ENCODE data around the gene HIBCH. TPM values are rescaled to one million over a fixed set of nuclear protein-coding genes. Genes with fewer than 3 reads are reported as not detected.
A peak's percentile ranks its signal among the peaks of the same experiment; 100 is the strongest.

Gene HIBCH
- total RNA-seq, 2 experiments from 2014 or later, result 13.5 to 13.7 TPM

DNA sequence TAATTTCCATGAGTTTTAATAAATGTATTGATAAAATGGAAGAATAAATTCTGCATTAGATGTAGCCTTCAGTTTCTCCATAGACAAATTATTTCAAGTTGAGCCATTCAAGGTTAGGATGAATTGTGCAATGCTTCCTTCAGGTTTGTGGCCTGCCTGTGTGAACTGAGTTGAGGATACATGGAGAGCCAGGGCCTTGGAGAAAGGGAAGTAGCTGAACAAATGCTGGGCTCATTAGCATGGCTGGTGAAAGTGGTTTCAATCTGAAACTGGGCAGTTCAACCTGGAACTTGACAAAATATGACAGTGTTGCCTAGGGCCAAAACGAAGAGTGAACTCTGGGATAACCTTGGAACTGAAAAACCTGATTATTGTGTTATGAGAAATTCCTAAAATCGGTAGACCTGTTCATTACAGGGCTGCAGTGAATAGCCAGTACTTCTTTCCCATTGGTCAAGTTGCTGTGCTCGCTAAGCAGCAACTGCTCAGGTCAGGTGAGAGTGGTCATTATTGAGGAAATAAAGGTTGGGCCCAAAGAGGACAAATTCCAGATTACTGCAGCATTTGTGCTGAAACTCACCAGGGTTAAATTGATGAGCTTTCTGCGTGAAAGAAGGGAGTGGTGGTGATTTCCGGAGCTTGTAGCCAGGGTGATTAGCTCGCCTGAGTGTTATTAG lies 36.5 kb upstream of the HIBCH start:
- ATAC-seq (no peak), DNase-seq (no peak)
- POLR2A ChIA-PET, result no interaction called here
- Mint-ChIP-seq H3K36me3 (ENCODE audit: low read depth) (no peaks in the 10 kb centered on the region), H3K4me3 (no peak overlapping the region), H3K9me3 (ENCODE audit: insufficient read depth) (no peaks in the 10 kb centered on the region), H3K4me1 (ENCODE audit: low read depth) (peaks cover 13% of the 10 kb centered on the region), H3K27me3 (ENCODE audit: low read depth) (no peaks in the 10 kb centered on the region), H3K27ac (no peak overlapping the region)
- CTCF ChIA-PET, result interaction anchor here (0.9 to 1.4 kb wide), 2 partner anchors 14 to 20 kb away, joined by 3 to 4 read pairs; no protein-coding TSS in a partner anchor

DNA sequence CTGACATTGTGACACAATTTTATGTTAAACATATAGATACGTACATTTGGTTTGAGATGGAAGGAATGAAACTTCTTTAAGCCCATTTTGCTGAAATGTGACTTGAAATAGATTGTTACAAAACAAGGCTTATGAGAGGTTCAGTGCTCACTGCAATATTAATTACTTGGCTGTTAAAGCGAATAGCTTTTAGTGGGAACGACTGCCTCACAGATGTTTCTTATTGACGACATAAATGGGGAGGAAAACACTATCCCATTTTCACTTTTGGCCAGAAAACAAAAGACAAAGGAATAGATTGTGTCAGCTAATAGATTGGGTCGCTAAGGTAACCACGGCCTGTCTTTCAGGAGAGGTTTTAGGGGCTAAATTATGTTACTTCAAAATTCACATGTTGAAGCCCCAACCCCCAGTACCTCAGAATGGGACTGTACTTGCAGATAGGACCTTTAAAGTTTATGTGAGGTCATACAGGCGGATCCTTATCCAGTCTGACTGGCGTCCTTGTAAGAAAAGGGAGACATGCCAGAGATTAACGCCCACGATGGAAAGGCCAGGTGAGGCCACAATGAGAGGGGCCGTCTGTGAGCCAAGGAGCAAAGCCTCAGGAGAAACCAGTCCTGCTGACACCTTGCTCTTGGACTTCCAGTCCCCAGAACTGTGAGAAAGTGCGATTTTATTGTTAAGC lies 34.5 kb upstream of the HIBCH start:
- H3K27ac Mint-ChIP-seq, result no peak overlapping the region
- H3K4me1 Mint-ChIP-seq (ENCODE audit: low read depth), result no peaks in the 10 kb centered on the region

DNA sequence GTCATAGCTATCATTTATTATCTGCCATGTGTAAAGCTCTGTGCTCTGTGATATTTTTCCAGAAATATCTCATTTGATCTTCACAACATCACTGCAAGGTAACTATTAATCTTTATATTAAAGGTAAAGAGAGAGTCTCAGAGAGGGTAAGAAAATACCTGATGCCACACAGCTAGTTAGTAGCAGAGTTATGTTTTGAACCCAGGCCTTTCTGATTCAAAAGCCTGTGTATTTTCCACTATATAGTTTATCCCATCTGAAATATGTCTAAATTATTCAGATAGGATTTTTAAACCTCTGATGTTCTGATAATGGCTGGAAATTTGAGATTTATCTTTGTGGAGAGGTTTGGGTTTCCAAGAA lies 33.9 kb upstream of the HIBCH start:
- DNase-seq (no peak), ATAC-seq (no peak)
- no peaks in the 10 kb centered on the region for H3K27me3 Mint-ChIP-seq (ENCODE audit: low read depth)
- POLR2A ChIA-PET, result interaction anchor here (0.7 kb wide), 1 partner anchor 124 kb away, joined by 3 read pairs; no protein-coding TSS in a partner anchor
- H3K9me3 Mint-ChIP-seq (ENCODE audit: insufficient read depth), result no peaks in the 10 kb centered on the region
- H3K4me1 Mint-ChIP-seq (ENCODE audit: low read depth), result no peaks in the 10 kb centered on the region
- H3K36me3 Mint-ChIP-seq (ENCODE audit: low read depth), result peaks cover under 1% of the 10 kb centered on the region
- CTCF ChIA-PET, result interaction anchor here (0.8 kb wide), 1 partner anchor 17 kb away, joined by 3 read pairs; no protein-coding TSS in a partner anchor
- H3K4me3 Mint-ChIP-seq, result no peak overlapping the region
- no peak overlapping the region for H3K27ac Mint-ChIP-seq

More for the DNA sequence above, 34.5 kb upstream of the HIBCH start:
- H3K9me3 Mint-ChIP-seq (ENCODE audit: insufficient read depth), result no peaks in the 10 kb centered on the region
- ATAC-seq, result no peak
- POLR2A ChIA-PET, result interaction anchor here (0.7 kb wide), 1 partner anchor 123 kb away, joined by 3 read pairs; no protein-coding TSS in a partner anchor
- H3K4me3 Mint-ChIP-seq, result no peak overlapping the region
- CTCF ChIA-PET, result interaction anchor here (0.8 to 0.9 kb wide), 2 partner anchors 11 to 16 kb away, joined by 3 read pairs; no protein-coding TSS in a partner anchor
- no peaks in the 10 kb centered on the region for H3K27me3 Mint-ChIP-seq (ENCODE audit: low read depth)
- no peak for DNase-seq
- no peaks in the 10 kb centered on the region for H3K36me3 Mint-ChIP-seq (ENCODE audit: low read depth)

DNA sequence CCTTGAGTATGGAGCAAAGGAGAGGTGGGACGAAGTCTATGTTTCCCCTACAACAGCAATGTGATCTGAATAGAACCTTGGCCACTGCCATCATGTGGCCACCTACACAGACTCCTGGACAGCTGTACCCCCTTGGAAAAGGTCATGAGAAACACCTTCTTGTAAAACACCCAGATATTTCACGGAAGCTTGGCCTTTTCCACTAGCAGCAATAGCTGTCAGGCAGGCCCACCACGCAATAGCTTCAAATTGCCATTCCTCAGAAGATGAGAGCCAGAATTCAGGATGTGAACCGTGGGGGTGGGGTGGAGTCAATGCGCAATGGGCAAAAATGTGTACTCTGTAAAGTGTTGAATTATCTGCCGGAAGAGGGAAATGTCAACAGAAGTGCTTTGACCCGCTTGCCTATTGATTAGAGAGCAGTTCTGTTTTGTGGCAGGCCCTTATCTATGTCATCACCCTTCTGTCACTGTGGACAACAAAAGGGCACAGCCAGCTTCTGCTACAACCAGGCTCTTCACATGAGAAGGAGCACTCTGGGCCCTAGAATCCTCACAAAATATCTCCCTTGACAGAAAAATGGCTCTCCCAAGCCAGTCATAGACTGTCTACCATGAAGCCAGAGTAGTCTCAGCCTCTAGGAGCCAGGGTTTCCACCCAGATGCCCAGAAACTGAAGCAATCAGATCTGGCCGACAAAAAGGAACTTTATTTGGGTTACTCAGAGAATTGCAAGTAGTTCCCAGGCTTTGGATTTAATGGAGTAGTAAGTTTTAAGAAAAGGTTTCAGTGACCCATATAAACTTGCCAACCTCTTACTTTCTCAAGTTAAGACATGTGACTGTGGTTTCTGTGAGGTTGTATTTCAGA lies 33.3 kb upstream of the HIBCH start:
- Mint-ChIP-seq H3K9me3 (ENCODE audit: insufficient read depth) (no peaks in the 10 kb centered on the region), H3K4me1 (ENCODE audit: low read depth) (no peaks in the 10 kb centered on the region), H3K4me3 (no peak overlapping the region), H3K27ac (no peak overlapping the region), H3K27me3 (ENCODE audit: low read depth) (no peaks in the 10 kb centered on the region), H3K36me3 (ENCODE audit: low read depth) (peaks cover 2% of the 10 kb centered on the region)
- no peak for DNase-seq
- ChIA-PET POLR2A (no interaction called here), CTCF (interaction anchor here (0.8 kb wide), 1 partner anchor 17 kb away, joined by 3 read pairs; no protein-coding TSS in a partner anchor)
- no peak for ATAC-seq

DNA sequence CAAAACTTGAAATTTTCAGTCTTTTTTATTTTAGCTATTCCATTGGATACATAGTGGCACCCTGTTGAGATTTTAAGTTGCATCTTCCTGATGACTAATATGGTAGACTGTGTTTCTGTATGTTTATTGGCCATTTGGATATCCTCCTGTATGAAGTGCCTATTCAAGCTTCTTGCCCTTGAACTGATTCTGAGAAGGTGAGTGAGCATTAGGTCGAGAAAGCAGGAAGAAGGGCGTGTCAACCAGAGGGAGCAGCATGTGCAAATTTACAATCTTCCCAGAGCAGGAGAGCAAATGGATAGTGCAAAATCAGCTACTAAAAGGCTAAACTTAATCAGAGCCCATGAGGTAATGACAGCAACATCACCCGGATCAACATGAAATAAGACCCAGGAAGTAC lies 32.3 kb upstream of the HIBCH start:
- peaks cover 2% of the 10 kb centered on the region for H3K36me3 Mint-ChIP-seq (ENCODE audit: low read depth)
- POLR2A ChIA-PET, result no interaction called here
- no peaks in the 10 kb centered on the region for H3K27me3 Mint-ChIP-seq (ENCODE audit: low read depth)
- H3K4me3 Mint-ChIP-seq, result no peak overlapping the region
- no peaks in the 10 kb centered on the region for H3K9me3 Mint-ChIP-seq (ENCODE audit: insufficient read depth)
- DNase-seq (no peak), ATAC-seq (no peak)
- no peaks in the 10 kb centered on the region for H3K4me1 Mint-ChIP-seq (ENCODE audit: low read depth)
- H3K27ac Mint-ChIP-seq, result no peak overlapping the region
- CTCF ChIA-PET, result no interaction called here

DNA sequence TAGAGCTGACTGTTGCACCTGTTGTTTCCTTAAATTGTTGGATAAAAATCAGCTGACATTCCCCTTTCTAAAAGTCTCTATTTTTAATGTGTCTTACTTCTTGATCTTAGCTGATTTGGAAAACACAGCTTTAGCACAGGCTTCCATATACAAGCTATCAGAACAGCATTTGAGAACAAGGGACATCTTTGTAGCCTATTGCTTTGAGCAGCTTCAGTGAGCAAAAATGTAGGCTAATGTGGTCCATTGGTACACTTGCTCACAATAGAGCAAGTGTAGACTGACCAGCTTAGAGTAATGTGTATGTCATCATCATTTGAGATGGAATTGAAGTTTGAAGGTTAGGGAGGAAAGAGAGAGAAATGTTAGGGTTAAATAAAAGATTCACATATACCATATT lies 30.7 kb upstream of the HIBCH start:
- no peaks in the 10 kb centered on the region for H3K27me3 Mint-ChIP-seq (ENCODE audit: low read depth)
- no peaks in the 10 kb centered on the region for H3K9me3 Mint-ChIP-seq (ENCODE audit: insufficient read depth)
- DNase-seq (no peak), ATAC-seq (no peak)
- POLR2A ChIA-PET, result no interaction called here
- CTCF ChIA-PET, result no interaction called here
- H3K27ac Mint-ChIP-seq, result no peak overlapping the region
- H3K4me3 Mint-ChIP-seq, result no peak overlapping the region
- peaks cover 2% of the 10 kb centered on the region for H3K36me3 Mint-ChIP-seq (ENCODE audit: low read depth)
- peaks cover 4% of the 10 kb centered on the region for H3K4me1 Mint-ChIP-seq (ENCODE audit: low read depth)

DNA sequence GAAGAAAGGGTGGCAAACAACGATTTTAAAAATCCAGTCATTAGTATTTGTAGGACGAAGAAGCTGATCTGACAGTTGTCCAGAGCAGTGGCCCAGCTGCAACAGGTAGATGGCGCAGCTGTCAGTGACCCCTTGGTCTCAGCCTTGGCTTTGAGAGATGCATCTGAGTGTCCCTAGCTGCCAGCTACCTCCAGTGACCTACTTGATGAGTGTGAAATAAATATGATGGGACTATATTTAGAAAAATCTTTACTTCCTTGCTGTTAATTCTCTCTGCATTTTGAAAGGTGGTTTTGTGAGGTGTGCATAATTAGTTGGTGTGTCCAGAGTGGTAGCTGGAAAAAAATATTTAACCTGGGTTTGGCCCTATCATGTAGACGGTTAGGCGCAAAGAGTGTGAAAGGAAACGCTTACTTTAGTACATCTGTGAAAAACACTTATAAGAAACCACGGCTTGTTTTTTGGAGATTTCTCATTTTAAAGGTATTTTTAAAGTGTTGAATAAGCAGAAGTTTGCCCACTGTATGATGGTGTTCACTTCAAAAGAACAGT lies 24.7 kb upstream of the HIBCH start:
- DNase-seq (no peak), ATAC-seq (peak; percentile 54)
- ChIA-PET CTCF (interaction anchor here (0.8 to 2.8 kb wide), 15 partner anchors 13 to 506 kb away, joined by 3 to 29 read pairs (median 5); partner anchors contain the start of gene HIBCH), POLR2A (interaction anchor here (0.6 to 1.2 kb wide), 3 partner anchors 15 to 442 kb away, joined by 3 to 6 read pairs (median 5); no protein-coding TSS in a partner anchor)
- Mint-ChIP-seq H3K27ac (peak overlapping the region; percentile 53), H3K27me3 (ENCODE audit: low read depth) (peaks cover 17% of the 10 kb centered on the region), H3K36me3 (ENCODE audit: low read depth) (peaks cover 5% of the 10 kb centered on the region), H3K4me3 (peak overlapping the region; percentile 77), H3K9me3 (ENCODE audit: insufficient read depth) (no peaks in the 10 kb centered on the region), H3K4me1 (ENCODE audit: low read depth) (peaks cover 20% of the 10 kb centered on the region)

DNA sequence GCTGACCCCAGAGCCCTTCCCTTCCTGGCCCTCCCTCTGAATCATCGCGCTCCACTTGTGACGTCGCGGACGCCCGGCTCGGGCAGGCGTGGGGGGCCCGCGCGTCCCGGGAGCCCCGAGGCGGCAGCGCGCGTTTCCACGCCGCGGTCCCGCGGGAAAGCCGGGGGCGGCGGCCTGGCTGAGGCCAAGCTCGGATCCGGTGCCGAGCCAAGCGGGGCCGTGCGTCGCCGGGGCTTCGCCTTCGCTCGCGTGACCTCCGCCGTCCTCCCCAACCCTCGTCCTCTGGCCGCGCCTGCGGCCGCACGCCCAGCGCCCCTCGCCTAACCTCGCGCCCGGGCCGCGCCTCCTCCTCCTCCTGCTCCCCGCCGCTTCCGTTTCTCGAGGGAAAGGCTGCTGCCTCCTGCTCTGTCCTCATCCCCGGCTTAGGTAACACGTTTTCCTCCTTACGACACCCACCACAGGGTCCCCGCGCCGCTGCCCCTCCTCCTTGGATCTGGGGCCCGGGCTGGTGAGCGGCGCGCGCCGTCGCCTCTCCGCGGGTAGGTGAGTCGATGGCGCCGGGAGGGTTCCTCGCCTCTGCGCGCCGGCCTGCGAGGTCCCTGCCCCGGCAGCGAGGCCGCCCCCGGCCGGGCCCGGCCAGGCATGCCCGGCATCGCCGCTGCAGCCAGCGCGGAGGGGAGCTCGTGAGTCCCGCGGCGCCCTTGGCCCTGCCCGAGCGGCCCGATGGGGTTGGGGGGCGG lies 24.1 kb upstream of the HIBCH start, which contains the start of gene INPP1:
INPP1 (plus strand) TSS at position 54 of the 740 bp plus-strand sequence. CDS start 16,514 bp downstream, outside the sequence.
- DNase-seq (peak; percentile 54), ATAC-seq (peak; percentile 77)
- H3K27me3 Mint-ChIP-seq (ENCODE audit: low read depth), result peaks cover 17% of the 10 kb centered on the region
- H3K4me3 Mint-ChIP-seq, result peak within 1 kb of the TSS; percentile 77
- H3K4me1 Mint-ChIP-seq (ENCODE audit: low read depth), result peaks cover 20% of the 10 kb centered on the region
- H3K27ac Mint-ChIP-seq, result peak within 1 kb of the TSS; percentile 72
- peaks cover 5% of the 10 kb centered on the region for H3K36me3 Mint-ChIP-seq (ENCODE audit: low read depth)
- POLR2A ChIA-PET, result interaction anchor here (0.5 to 1.2 kb wide), 5 partner anchors 16 to 443 kb away, joined by 3 to 6 read pairs (median 5); no protein-coding TSS in a partner anchor
- H3K9me3 Mint-ChIP-seq (ENCODE audit: insufficient read depth), result no peaks in the 10 kb centered on the region
- CTCF ChIA-PET, result interaction anchor here (0.8 to 2.8 kb wide), 12 partner anchors 13 to 123 kb away, joined by 3 to 29 read pairs (median 5); partner anchors contain the start of gene HIBCH

DNA sequence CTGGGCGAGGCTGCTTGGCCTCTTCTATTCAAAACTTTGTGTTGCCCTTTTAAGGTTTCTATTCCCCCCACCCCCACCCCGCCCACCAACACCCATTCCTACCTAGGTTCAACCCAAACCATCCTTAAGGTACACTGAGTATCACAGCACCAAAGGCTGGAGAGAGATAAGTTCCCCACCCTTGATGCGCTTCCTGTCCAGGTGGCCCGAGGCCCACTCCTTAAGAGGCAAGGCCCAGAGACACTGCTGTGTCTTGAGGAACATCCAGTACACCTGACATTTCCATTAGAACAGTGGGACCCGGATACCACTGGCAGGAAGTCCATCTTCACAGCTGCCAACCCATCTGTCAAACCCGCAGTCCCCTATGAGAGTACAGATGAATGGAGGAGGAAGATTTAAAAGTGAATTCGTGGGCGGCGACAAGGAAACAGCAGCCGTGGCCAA lies 23.5 kb upstream of the HIBCH start:
- DNase-seq (peak; percentile 35), ATAC-seq (no peak)
- Mint-ChIP-seq H3K4me3 (peak overlapping the region; percentile 74), H3K36me3 (ENCODE audit: low read depth) (peaks cover 3% of the 10 kb centered on the region), H3K27ac (peak overlapping the region; percentile 72), H3K9me3 (ENCODE audit: insufficient read depth) (no peaks in the 10 kb centered on the region), H3K4me1 (ENCODE audit: low read depth) (peaks cover 20% of the 10 kb centered on the region), H3K27me3 (ENCODE audit: low read depth) (peaks cover 17% of the 10 kb centered on the region)
- CTCF ChIA-PET, result interaction anchor here (2.2 to 2.8 kb wide), 3 partner anchors 12 to 24 kb away, joined by 4 to 29 read pairs (median 9); partner anchors contain the start of gene HIBCH
- POLR2A ChIA-PET, result interaction anchor here (0.5 to 1.2 kb wide), 2 partner anchors 64 to 91 kb away, joined by 3 to 5 read pairs; no protein-coding TSS in a partner anchor

DNA sequence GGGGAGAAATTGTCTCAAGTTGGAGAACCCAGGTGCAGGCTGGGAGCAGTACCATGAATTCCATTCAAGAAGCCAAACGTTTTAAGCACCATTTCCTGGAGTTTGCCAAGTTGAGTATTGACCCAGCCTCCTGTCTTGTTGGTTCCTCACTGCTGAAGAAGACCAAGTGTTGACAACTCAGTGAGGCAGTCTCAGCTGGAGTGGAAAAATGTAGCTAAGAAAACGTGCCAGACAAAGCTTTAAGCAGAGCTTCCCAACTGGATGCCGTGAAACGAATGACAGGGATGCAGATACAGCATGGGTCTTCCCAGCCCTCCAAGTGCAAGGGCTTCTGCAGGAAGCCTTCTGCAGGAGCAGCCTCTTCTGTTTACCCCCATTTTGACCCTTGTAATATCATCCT lies 23.0 kb upstream of the HIBCH start:
- Mint-ChIP-seq H3K4me3 (no peak overlapping the region), H3K4me1 (ENCODE audit: low read depth) (peaks cover 20% of the 10 kb centered on the region), H3K9me3 (ENCODE audit: insufficient read depth) (no peaks in the 10 kb centered on the region), H3K36me3 (ENCODE audit: low read depth) (peaks cover 3% of the 10 kb centered on the region), H3K27ac (no peak overlapping the region), H3K27me3 (ENCODE audit: low read depth) (peaks cover 17% of the 10 kb centered on the region)
- ChIA-PET POLR2A (interaction anchor here (1.2 kb wide), 1 partner anchor 64 kb away, joined by 5 read pairs; no protein-coding TSS in a partner anchor), CTCF (interaction anchor here (2.8 kb wide), 1 partner anchor 23 kb away, joined by 29 read pairs; the partner anchor contains the start of gene HIBCH)
- no peak for DNase-seq
- ATAC-seq, result no peak
